ENCODE results near the gene NXT1.

GRCh38 chr20:23343590-23343989 is 7.0 kb upstream of the NXT1 start:
- TF ChIP-seq CTCF (conservative IDR thresholded peaks at IDR 0.05), result no peak
- TF ChIP-seq ZFX (IDR thresholded peaks at IDR 0.05), result no peak

Measured in C4-2B (cell line).